ENCODE measurements around the gene ATG7.

Gene ATG7

GRCh38 chr3:11564577-11565001 lies 292.4 kb downstream of the ATG7 start:
- TF ChIP-seq CTCF (IDR thresholded peaks at IDR 0.05; ENCODE audit: low read length, missing control alignments), result no peak
- no peak for DNase-seq (ENCODE audit: low read depth)
- H3K4me3 ChIP-seq (replicated peaks; ENCODE audit: low read depth, low read length), result no peak overlapping the region

GRCh38 chr3:11565072-11565471 lies 292.9 kb downstream of the ATG7 start:
- no peak for DNase-seq (ENCODE audit: low read depth)
- H3K4me3 ChIP-seq (replicated peaks; ENCODE audit: low read depth, low read length), result no peak overlapping the region
- no peak for TF ChIP-seq CTCF (IDR thresholded peaks at IDR 0.05; ENCODE audit: low read length, missing control alignments)

GRCh38 chr3:11565492-11565891 lies 293.3 kb downstream of the ATG7 start:
- no peak for TF ChIP-seq CTCF (IDR thresholded peaks at IDR 0.05; ENCODE audit: low read length, missing control alignments)
- DNase-seq (ENCODE audit: low read depth), result no peak
- H3K4me3 ChIP-seq (replicated peaks; ENCODE audit: low read depth, low read length), result no peak overlapping the region

- no peak for DNase-seq (ENCODE audit: low read depth)
- TF ChIP-seq CTCF (IDR thresholded peaks at IDR 0.05; ENCODE audit: low read length, missing control alignments), result no peak
- H3K4me3 ChIP-seq (replicated peaks; ENCODE audit: low read depth, low read length), result no peak overlapping the region
Observed at GRCh38 chr3:11565932-11566331, 293.7 kb downstream of the ATG7 start.

GRCh38 chr3:11566478-11566877 lies 294.3 kb downstream of the ATG7 start:
- no peak for DNase-seq (ENCODE audit: low read depth)
- H3K4me3 ChIP-seq (replicated peaks; ENCODE audit: low read depth, low read length), result no peak overlapping the region
- TF ChIP-seq CTCF (IDR thresholded peaks at IDR 0.05; ENCODE audit: low read length, missing control alignments), result no peak

- no peak for DNase-seq (ENCODE audit: low read depth)
- TF ChIP-seq CTCF (IDR thresholded peaks at IDR 0.05; ENCODE audit: low read length, missing control alignments), result no peak
- H3K4me3 ChIP-seq (replicated peaks; ENCODE audit: low read depth, low read length), result no peak overlapping the region
Observed at GRCh38 chr3:11566916-11567315, 294.7 kb downstream of the ATG7 start.

Data from fibroblast of pulmonary artery (primary cell).